Suppressor macrophage treated with lipopolysaccharide for 1 hour (primary cell): ENCODE results near the gene TMEM259.

Source experiments
- DNase-seq, 3 donors: peaks; one replicate each; pipeline ENCODE4 v3.0.0-alpha.2; 2020 to 2022

TMEM259 gene

GRCh38 chr19:1015061-1015781 is 5.7 kb downstream of the TMEM259 start:
- no peak for DNase-seq

- no peak for DNase-seq
These were observed 6.5 kb downstream of the TMEM259 start for GRCh38 chr19:1014161-1015060.

GRCh38 chr19:1013218-1013617 is 7.7 kb downstream of the TMEM259 start:
- no peak for DNase-seq

GRCh38 chr19:1012334-1012733 is 8.6 kb downstream of the TMEM259 start:
- DNase-seq: no peak

GRCh38 chr19:1011831-1012333 is 9.0 kb downstream of the TMEM259 start:
- no peak for DNase-seq

GRCh38 chr19:1010586-1011510 is 10.1 kb downstream of the TMEM259 start:
- DNase-seq: no peak

- peak in 1 of 3 donors; percentile 21 for DNase-seq
These were observed 10.9 kb downstream of the TMEM259 start for GRCh38 chr19:1009981-1010538.

- DNase-seq: no peak
These were observed 11.6 kb downstream of the TMEM259 start for GRCh38 chr19:1009041-1009980.

GRCh38 chr19:1008268-1009040 is 12.5 kb downstream of the TMEM259 start:
- no peak for DNase-seq

GRCh38 chr19:1007399-1008251 is 13.3 kb downstream of the TMEM259 start:
- DNase-seq: no peak

- no peak for DNase-seq
These were observed 14.1 kb downstream of the TMEM259 start for GRCh38 chr19:1006711-1007398.

GRCh38 chr19:1004803-1005664 is 15.9 kb downstream of the TMEM259 start:
- no peak for DNase-seq

GRCh38 chr19:1004204-1004802 is 16.6 kb downstream of the TMEM259 start:
- DNase-seq: no peak

- DNase-seq: no peak
These were observed 17.6 kb downstream of the TMEM259 start for GRCh38 chr19:1003283-1003682.

GRCh38 chr19:1002600-1002999 is 18.3 kb downstream of the TMEM259 start:
- no peak for DNase-seq

GRCh38 chr19:1001538-1002166 is 19.3 kb downstream of the TMEM259 start:
- peak; percentile 66 to 83 (median 71) for DNase-seq
